IPS-11a (cell line): ENCODE results near the gene LTBR.
"Not testable (repeated sequence)": the region's sequence is repeated elsewhere in the genome, so short reads cannot be mapped to it uniquely, and the experiment has no call there.

Source experiments
- H3K4me3 ChIP-seq: one replicate; pipeline ENCODE4 v1.5.1; 2013; ENCODE audit warnings: low read depth, low read length, control low read depth

LTBR gene

GRCh38 chr12:6383572-6384498, at the start of gene LTBR:
LTBR (plus strand) TSS chr12:6384162; CDS start chr12:6384359, 197 bp downstream.
- no peak within 1 kb of the TSS for H3K4me3 ChIP-seq

GRCh38 chr12:6334359-6334758, 49.6 kb upstream of the LTBR start:
- no peak overlapping the region for H3K4me3 ChIP-seq

- H3K4me3 ChIP-seq, result no peak overlapping the region
Observed at GRCh38 chr12:6334940-6335450, 49.0 kb upstream of the LTBR start.

- no peak overlapping the region for H3K4me3 ChIP-seq
Observed at GRCh38 chr12:6335451-6336078, 48.4 kb upstream of the LTBR start.

GRCh38 chr12:6336079-6336888, 47.7 kb upstream of the LTBR start:
- peak overlapping the region; percentile 34 for H3K4me3 ChIP-seq

- H3K4me3 ChIP-seq, result no peak overlapping the region
Observed at GRCh38 chr12:6336889-6337853, 46.8 kb upstream of the LTBR start.

GRCh38 chr12:6337958-6338433, 46.0 kb upstream of the LTBR start:
- no peak overlapping the region for H3K4me3 ChIP-seq

GRCh38 chr12:6338536-6338935, 45.4 kb upstream of the LTBR start:
- not testable (repeated sequence) for H3K4me3 ChIP-seq

GRCh38 chr12:6338955-6339354, 45.0 kb upstream of the LTBR start:
- no peak overlapping the region for H3K4me3 ChIP-seq

- H3K4me3 ChIP-seq, result peak overlapping the region; percentile 87
Observed at GRCh38 chr12:6340032-6340638, 43.8 kb upstream of the LTBR start.

- peak overlapping the region; percentile 87 for H3K4me3 ChIP-seq
Observed at GRCh38 chr12:6340745-6341416, 43.1 kb upstream of the LTBR start.

- peak within 1 kb of the TSS; percentile 87 for H3K4me3 ChIP-seq
Observed at GRCh38 chr12:6341417-6342139, 42.4 kb upstream of the LTBR start, which contains the start of gene TNFRSF1A. TNFRSF1A (minus strand) TSS chr12:6342076; CDS start chr12:6341814, 262 bp downstream.

GRCh38 chr12:6342140-6342889, 41.6 kb upstream of the LTBR start:
- H3K4me3 ChIP-seq, result peak overlapping the region; percentile 87

GRCh38 chr12:6343518-6343917, 40.4 kb upstream of the LTBR start:
- no peak overlapping the region for H3K4me3 ChIP-seq

GRCh38 chr12:6344101-6344660, 39.8 kb upstream of the LTBR start:
- H3K4me3 ChIP-seq, result not testable (repeated sequence)

- H3K4me3 ChIP-seq, result no peak overlapping the region
Observed at GRCh38 chr12:6345319-6346091, 38.5 kb upstream of the LTBR start.
